ENCODE results near the gene HLTF.

- TF ChIP-seq SP1 (IDR thresholded peaks at IDR 0.05; ENCODE audit: low read depth): no peak
- no peak for TF ChIP-seq CTCF (IDR thresholded peaks at IDR 0.05 in 2 of 3, conservative IDR thresholded peaks at IDR 0.05 in 1 of 3; ENCODE audit: borderline replicate concordance in 1 of 3, insufficient read depth in 1 of 3, low read depth in 2 of 3, low read length in 2 of 3)
- no peak for TF ChIP-seq SIN3A (IDR thresholded peaks at IDR 0.05; ENCODE audit: low read depth)
- TF ChIP-seq POLR2A (IDR thresholded peaks at IDR 0.05; ENCODE audit: borderline replicate concordance, extremely low read depth, insufficient read depth, insufficient read length): no peak
- no peak for TF ChIP-seq POLR2AphosphoS5 (IDR thresholded peaks at IDR 0.05; ENCODE audit: low read depth, low read length)
Observed at GRCh38 chr3:149122721-149123578, 36.6 kb upstream of the HLTF start.

All from HCT116 (cell line).